A172 (cell line): ENCODE results near the gene TMEM232. TPM values are rescaled to one million over a fixed set of nuclear protein-coding genes. Genes with fewer than 3 reads are reported as not detected.
A peak's percentile ranks its signal among the peaks of the same experiment; 100 is the strongest.

Experiments used
- DNase-seq: peaks from one replicate; pipeline ENCODE4 v3.0.0-alpha.2; 2015; ENCODE audit warnings: low spot score
- total RNA-seq: library from RNA; depleted of rRNA; stranded (reverse); fragments of >200 nt; shearing (Covaris generic); gene quantifications from 2 replicates; pipeline ENCODE4 v1.2.3, GENCODE V29; 2014

Gene TMEM232
- total RNA-seq, 1 experiment from 2014 or later: 1.5 TPM

DNA sequence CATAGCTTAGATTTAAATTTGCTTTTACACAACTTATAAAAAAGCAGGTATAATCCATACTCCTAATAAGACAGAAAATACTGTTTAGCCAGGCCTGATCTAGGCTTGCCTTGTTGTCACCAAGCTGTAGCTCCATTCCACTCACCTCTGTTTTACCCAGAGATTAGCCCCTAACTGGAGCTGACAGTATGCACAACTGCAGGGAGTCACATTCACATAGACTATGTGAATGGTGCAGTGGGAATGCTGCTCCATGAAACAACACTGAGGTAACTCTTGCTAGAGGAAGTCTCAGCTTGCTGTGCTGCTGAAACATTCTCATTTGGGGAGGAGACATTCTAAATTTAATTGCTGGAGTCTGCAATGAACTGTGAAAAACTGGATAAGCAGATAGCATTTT, 209.1 kb downstream of the TMEM232 start:
- DNase-seq: no peak

- no peak for DNase-seq
Observed at GRCh38 chr5:110514030-110514429, 212.4 kb downstream of the TMEM232 start.

GRCh38 chr5:110512266-110512665, 214.2 kb downstream of the TMEM232 start:
- no peak for DNase-seq

- DNase-seq: no peak
Observed at GRCh38 chr5:110510146-110510545, 216.3 kb downstream of the TMEM232 start.

- no peak for DNase-seq
Observed at GRCh38 chr5:110507972-110508371, 218.5 kb downstream of the TMEM232 start.

GRCh38 chr5:110506378-110506777, 220.1 kb downstream of the TMEM232 start:
- no peak for DNase-seq

- DNase-seq: no peak
Observed at GRCh38 chr5:110496276-110496675, 230.2 kb downstream of the TMEM232 start.

- no peak for DNase-seq
Observed at GRCh38 chr5:110492446-110492845, 234.0 kb downstream of the TMEM232 start.

DNA sequence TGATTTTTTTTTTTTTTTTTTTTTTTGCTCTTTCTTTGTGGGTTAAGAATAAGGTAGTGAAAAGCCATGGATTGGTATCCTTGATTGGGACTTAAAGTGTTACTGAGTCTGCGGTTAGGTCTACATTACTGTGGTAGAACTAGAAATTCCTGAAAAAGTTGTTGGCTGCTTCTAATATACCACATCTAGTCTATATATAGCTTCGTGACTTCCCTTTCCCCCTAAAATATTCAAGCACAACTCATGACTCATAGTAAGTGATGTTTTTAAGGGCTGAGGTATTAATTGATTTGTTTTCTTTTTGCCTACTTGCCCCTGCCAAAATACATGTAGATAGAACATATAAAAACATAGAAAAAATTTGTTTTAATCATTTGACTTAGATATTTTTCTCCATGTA, 247.6 kb downstream of the TMEM232 start:
- DNase-seq: peak; percentile 94

GRCh38 chr5:110477911-110478310, 248.6 kb downstream of the TMEM232 start:
- no peak for DNase-seq

DNA sequence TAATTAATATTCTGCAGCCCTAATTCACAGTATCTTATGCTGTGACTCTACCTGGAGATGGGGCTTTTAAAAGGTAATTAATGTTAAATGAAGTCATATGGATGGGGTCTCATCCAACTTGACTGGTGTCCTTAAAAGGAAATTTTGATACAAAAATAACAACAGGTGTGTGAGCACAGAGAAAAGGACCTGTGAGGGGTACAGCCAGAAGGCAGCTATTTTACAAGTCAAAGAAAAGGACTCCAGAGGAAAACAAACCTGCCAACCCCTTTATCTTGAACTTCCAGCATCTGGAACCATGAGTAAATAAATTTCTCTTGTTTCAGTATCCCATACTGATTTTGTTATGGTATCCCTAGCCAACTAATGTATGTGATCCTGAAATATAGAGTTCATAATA, 250.3 kb downstream of the TMEM232 start:
- DNase-seq: no peak

DNA sequence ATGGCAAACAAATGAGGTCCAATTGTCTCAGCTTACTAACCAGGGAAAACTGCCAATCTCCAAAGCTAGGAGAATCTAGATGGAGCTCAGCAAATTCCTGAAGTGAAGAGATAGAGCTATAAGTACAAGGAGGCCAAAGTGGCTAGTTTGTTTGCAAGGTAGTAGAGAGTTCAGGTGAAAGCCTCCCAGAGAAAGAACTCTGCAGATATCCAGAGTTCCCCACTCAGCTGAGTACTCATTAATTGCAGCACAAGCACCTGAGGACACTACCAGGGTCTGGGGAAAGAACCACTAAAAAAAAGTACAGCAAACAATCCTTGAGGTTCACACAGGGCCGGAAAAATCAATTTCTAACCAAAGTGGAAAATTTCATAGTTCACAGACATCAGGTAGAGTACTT, 250.9 kb downstream of the TMEM232 start:
- DNase-seq: no peak

DNA sequence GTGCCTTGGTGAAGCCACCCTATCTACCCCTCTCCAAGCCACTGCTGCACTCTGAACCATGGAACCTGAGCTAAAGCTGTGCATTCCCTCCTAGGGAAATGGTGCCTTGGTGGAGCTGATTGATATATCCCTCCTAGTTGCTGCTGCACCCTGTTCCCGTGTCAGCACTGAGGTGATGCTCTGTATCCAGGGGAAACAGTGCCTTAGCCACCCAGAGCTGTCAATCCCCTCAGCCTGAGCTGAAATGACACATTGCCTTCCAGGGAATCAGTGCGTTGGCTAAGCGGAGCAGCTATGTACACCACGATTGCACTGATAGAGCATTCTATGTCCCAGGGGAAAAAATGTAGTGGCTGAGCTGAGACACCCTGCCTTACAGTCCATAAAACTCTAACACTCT, 257.0 kb downstream of the TMEM232 start:
- DNase-seq: no peak

DNA sequence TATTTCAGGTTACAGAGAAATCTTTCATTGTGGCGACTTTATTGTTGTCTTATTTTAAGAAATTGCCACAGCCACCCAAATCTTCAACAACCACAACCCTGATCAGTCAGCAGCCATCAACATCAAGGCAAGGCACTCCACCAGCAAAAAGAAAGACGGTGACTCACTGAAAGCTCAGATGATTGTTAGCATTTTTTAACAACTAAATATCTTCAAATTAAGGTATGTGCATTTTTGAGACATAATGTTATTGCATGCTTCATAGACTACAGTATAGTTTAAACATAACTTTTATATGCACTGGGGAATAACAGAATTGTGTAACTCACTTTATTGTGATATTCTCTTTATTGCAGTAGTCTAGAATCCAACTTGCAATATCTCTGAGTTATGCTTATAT, 263.4 kb downstream of the TMEM232 start:
- DNase-seq: no peak

DNA sequence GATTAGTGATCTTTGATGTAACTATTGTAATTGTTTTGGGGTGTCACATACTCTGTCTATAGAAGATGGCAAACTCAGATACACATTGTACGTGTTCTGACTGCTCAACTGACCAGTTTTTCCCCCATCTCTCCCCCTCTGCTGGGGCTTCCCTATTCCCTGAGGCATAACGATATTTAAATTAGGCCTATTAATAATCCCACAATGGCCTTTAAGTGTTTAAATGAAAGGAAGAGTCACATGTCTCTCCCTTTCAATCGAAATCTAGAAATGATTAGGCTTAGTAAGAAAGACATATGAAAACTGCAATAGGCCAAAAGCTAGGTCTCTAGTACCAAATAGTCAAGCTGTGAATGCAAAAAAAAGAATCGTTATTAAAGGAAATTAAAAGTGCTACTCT, 265.6 kb downstream of the TMEM232 start:
- DNase-seq: no peak

GRCh38 chr5:110458313-110458712, 268.2 kb downstream of the TMEM232 start:
- DNase-seq: no peak

DNA sequence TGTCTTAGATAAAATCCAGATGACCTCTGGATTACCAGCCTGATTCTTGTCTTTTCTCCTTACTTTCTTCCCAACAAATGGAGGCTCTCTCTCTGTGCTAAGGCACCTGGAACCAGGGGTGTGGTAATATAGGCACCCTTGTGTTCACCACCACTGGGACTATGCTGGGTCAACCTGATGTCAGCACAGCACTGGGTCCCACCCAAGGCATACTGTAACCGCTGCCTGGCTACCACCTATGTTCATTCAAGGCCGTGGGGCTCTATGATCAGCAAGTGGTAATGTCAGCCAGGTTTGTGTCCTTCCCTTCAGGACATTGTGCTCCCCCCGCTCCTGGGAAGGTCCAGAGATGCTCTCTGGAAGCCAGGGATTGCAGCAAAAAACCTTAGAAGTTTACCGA, 283.6 kb downstream of the TMEM232 start:
- no peak for DNase-seq

DNA sequence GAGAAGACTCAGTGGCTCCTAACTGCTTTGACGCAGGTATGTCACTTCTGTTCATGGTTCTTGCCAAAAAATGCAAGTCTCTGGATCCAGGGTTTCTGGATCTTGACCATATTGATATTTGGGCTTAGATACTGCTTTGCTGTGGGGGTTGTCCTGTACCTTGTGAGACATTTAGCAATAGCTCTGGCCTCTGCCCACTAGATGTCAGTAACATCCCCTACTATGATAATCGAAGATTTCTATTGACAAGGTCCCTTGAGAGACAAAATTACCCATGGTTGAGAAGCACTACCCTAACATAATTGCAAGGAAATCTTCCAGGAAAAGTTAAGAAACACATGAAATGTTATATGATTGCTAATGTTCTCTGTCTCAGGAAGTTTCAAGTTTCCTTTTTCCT, 285.4 kb downstream of the TMEM232 start:
- DNase-seq: peak; percentile 27

DNA sequence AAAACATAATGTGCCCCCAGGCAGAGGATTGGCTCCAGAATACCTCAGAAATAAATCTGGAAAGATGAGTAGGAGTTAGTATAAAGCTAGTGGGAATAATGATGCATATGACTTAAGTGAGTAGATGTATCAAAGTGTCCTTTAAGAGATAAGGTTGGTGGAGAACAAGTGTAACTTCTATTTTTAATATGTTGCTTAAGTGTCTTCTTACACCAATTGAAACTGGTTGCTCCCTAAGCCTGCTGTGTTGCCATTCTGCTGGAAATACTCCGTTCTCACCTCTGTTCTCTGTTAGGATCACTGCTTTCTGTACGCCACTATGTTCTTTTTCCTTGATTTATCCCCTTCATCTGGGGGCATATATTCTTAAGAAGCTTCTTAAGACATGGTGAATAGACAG, 286.4 kb downstream of the TMEM232 start:
- no peak for DNase-seq

- DNase-seq: no peak
Observed at GRCh38 chr5:110439296-110439695, 287.2 kb downstream of the TMEM232 start.

DNA sequence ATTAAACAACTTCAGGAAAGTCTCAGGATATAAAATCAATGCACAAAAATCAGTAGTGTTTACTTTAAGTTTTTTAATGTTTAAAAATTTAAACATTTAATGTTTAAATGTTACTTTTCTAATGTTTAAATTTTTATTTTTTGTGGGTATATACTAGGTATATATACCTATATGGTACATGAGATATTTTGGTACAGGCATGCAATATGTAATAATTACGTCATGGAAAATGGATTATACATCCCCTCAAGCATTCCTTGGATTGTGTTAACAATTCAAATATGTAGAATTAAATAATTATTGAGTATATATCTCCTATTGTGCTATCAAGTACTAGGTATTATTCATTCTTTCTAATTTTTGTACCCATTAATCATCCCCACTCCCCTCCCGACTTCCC, 291.3 kb downstream of the TMEM232 start:
- DNase-seq: no peak

DNA sequence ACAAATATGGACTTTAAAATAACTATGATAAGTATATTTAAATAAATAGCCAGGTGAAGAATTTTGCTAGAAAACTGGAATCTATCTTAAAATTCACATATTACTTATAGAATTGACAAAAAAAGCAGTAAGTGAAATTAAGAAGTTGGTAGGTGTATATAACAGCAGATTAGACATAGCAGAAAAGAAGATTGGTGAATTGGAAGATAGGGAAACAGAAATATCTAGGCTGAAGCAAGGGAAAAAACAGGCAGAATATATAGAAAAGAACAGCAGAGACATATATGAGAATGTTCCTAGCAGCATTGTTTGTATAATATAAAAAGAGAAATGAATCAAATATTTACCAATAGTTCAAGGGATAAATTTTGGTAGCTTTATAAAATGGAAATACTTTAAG, 294.9 kb downstream of the TMEM232 start:
- DNase-seq: no peak

GRCh38 chr5:110414360-110414759, 312.1 kb downstream of the TMEM232 start:
- DNase-seq: no peak

DNA sequence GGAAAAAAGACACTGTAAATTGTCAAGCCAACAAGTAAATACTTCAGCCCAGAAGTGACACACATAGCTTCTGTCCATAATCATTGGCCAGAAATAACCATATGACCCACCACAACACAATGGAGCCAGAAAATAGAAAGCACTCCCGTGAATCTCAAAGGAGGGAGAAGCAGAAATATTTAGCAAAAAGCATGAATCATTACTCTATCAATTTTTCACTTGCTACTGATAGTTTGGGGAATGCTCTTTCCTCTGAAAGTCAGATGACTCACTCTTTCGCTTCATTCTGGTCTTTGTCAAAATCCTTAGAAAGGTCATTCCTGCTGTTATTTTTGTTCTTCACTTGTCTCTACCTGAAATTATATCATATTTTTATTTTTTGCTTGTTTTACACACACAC, 312.6 kb downstream of the TMEM232 start:
- no peak for DNase-seq

DNA sequence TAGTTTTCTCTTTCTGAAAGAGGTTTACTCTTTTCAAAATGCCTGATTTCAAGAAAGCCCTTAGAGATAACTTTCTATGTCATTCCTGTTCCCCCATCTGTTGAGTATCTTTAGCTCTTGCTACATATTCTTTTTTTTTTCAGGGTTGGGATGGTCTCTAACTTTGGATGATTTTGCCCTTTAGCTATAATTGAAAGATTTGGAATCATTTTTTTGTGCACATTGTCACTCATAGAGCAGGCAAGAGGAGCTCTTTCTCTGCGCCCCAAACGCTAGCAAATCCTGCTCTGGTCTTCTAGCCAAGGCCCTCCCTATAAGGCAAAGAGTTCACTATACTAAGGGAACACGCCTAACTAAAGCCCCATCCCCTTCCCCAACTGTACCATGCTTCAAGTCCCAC, 316.9 kb downstream of the TMEM232 start:
- DNase-seq: no peak
